NCI-H2029 (cell line): ENCODE results near the gene TTLL11.

Source experiments
- DNase-seq: peaks from one replicate; lab custom pipeline; 2025; lab: John Stamatoyannopoulos, UW

TTLL11 gene, protein sequence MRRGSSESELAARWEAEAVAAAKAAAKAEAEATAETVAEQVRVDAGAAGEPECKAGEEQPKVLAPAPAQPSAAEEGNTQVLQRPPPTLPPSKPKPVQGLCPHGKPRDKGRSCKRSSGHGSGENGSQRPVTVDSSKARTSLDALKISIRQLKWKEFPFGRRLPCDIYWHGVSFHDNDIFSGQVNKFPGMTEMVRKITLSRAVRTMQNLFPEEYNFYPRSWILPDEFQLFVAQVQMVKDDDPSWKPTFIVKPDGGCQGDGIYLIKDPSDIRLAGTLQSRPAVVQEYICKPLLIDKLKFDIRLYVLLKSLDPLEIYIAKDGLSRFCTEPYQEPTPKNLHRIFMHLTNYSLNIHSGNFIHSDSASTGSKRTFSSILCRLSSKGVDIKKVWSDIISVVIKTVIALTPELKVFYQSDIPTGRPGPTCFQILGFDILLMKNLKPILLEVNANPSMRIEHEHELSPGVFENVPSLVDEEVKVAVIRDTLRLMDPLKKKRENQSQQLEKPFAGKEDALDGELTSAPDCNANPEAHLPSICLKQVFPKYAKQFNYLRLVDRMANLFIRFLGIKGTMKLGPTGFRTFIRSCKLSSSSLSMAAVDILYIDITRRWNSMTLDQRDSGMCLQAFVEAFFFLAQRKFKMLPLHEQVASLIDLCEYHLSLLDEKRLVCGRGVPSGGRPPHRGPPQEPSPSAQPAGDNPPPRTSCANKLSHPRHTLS

DNA sequence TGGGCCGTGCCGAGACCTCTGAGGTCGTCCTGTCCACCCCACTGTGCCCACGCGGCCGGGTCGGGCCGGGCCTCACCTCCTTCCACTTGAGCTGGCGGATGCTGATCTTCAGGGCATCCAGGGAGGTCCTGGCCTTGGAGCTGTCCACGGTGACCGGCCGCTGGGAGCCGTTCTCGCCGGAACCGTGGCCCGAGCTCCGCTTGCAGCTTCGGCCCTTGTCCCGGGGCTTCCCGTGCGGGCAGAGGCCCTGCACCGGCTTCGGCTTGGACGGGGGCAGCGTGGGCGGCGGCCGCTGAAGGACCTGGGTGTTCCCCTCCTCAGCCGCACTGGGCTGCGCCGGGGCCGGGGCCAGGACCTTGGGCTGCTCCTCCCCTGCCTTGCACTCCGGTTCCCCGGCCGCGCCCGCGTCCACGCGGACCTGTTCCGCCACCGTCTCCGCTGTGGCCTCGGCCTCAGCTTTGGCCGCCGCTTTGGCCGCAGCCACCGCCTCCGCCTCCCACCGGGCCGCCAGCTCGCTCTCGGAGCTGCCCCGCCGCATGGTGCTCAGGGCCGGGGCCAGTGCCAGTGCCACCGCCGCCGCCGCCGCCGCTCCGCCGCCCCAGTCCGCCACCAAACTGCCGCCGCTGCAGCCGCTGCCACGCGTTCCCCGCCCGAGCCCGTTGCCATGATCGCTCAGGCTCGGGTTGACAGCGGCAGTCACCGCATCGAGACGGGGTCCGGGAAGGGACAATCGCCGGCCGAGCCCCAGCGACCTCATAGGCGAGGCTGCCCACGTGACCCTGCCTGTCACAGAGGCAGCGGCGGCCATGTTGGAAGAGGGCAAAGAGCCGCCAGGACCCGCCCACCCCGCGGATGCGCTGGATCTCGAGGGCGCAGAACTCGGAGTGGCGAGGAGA is at the start of gene TTLL11:
Gene TTLL11 (minus strand): TSS at position 698 of the 896 bp plus-strand sequence. CDS start 160 bp downstream, at position 538.
- DNase-seq = peak; percentile 94

DNA sequence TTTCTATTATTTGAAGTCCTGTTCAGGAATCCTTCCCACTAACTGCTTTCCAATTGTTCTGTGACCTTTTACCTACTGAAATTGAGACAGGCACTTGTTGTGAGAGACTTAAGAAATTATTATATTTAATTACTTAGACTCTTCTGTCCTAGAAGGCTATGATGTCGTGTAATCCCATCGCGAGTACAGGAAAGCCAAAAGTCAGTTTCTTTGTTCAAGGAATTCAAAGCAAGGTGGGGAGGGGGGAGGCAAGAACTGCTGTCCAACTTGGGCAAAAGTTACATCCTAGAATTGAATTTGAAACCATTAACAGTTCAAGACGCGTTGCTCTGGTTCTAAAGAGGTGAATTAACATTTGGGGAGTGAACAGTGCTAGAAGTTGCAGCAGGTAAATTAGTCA is 48.6 kb upstream of the TTLL11 start:
- no peak for DNase-seq

DNA sequence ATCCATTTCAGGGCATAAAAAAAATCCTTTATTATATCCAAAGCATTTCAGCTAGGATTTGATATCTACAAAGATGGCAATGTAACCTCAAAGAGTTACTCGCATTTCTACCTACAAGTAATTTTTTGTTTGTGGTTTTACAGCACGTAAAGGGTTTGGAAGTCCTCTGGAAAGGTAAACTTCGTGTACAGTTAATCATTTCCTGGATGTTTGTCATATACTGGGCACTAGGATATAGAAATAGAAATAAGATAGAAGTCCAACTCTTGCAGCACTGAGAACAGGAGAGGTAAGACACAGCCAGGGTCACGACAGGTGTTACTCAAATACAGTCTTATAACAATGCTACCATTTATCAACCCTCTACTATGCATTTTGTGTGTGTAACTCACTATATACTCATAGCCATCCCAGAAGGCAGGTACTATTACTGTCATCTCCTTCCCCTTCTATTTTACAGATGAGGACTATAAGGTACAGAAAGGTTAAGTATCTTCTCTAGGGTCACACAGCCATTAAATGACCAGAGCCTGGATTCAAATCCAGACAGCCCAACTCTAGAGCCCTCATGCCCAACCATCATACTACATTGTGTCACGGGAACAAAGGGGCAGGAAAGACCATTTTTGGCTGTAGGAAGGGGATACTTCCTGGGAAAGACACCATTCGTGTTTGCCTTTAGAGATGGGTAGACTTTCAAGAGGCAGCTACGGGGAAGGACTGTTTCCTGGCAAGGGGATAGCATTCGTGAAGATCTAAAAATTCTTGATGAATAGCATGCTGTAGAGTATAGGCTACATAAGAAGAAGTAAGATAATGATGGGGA is 47.5 kb upstream of the TTLL11 start:
- no peak for DNase-seq

DNA sequence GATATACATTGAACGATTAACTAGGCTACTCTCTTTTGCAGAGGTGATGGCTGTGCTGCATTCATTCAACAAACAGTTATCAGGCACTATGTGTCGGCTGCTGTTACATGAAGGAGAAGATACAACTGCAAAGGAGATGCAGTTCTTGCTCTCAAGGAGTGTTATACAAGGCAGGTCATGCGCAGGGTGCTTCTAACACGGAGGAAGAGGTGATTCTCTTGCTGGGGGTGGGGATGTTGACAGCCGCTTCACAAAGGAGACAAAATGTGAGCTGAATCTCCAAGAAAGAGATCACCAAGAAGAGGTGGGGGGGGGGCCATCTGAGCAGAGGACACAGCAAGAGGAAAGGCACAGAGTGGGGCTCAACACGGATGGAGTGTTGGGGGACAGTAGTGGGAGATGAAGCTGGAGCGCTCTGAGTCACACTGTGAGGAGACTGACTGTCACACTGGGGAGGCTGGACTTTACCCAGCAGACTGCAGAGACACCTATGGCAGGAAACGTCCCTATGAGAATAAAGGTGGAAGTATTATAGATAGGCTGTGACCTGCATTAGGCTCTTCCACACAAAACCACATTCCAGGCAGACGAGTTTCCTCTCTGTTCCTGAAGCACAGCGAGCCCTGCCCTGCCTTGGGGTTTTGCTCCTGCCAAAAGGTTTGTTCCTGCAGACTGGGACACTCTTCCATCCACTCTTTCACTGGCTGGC is 45.6 kb upstream of the TTLL11 start:
- DNase-seq = no peak

DNA sequence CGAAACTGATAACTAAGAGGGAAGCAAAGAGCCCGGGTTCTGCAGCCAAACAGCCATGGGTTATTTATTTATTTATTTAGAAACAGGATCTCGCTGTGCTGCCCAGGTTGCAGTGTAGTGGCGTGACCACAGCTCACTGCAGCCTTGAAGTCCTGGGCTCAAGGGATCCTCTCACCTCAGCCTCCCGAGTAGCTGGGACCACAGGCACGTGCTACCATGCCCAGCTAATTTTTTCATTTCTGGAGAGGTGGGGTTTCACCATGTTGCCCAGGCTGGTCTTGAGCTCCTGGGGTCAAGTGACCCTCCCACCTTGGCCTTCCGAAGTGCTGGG is 42.4 kb upstream of the TTLL11 start:
- no peak for DNase-seq

DNA sequence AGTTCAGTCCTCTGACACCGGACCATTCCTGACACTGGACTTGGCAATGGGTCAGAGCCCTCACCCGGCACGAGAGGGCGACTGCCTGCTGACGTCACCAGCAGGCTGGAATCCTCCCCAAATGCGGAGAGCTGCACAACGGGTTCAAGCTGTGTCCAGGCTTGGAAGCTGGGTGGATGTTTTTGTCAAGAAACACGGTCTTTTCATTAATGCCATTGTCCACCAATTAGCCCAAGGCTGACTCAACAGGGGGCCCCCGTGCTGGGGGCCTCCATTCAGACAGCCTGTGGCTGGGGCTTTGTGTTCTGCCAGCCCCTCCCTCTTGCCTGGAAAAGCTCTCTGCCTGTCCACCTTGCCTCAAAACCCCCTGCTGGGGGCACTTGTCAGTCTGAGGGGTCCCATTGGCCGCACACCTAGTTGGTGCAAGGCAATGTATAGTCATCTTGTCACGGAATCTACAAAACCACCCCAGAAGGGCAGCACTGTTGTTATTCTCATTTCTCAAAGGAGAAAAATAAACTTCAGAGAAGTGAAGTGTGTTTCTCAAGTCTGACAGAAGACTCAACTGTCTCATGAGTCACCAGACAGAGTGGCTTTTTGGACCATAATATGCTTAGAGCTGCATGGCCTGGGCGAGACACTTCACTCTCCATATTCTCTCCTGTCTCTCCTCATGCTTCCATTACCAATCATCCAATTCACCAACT is 41.9 kb upstream of the TTLL11 start:
- no peak for DNase-seq

DNA sequence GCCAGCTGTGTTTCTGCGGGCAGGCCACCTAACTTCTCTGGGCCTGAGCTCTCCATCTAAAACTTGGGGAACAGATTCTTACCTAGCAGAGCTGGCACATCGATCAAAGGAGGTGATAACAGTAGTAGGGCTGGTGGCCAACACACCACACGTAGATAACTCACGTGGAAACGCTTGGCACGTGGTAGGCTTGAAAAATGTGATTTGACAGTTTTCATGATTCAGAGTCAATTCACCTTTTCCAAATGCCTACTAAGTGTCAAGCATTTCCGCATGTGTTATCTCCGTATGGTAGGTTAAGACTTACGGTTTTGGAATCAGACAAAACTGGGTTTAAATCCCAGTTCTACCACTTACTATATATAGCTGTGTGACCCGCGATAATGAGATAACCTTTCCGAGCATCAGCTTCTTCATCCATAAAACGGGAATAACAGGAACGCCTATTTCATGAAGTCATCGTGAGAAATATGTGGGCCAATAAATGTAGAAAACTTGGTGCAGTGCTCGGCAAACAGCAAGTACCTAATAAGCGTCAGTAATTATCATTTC is 41.0 kb upstream of the TTLL11 start:
- no peak for DNase-seq

DNA sequence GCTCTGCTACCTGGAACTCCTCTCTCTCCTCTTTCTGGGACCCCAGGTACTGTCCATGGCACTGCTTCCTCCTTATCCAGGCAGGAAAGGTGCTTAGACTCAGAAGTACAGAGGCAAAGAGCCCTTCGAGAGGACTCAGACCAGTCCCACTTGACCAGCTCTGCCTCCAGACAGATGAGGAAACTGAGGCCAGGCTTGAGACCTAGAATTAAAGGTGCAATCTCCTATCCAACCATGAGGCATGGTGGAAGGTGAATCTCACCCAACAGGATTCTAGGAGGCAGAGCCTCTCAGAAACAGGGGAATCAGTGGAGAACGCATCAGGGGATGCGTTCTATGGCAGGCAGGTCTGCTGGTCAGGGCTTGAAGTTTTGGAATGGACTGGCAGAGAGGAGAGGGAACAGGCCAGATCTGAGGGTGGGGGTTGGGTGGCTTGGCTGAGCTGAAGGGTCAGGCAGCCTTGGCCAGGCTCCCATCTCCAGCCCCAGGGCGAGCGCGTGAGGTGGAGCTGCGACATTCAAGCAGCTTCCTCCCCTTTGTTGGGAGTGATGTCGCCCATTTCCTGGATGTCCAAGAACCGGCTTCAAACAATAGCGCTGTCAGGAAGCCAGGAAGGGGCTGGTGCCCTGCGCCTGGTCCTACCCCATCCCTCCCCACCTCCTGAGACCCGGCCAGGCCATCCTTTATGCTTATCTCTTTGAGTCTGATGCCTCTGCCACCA is 40.3 kb upstream of the TTLL11 start:
- peak; percentile 41 for DNase-seq

DNA sequence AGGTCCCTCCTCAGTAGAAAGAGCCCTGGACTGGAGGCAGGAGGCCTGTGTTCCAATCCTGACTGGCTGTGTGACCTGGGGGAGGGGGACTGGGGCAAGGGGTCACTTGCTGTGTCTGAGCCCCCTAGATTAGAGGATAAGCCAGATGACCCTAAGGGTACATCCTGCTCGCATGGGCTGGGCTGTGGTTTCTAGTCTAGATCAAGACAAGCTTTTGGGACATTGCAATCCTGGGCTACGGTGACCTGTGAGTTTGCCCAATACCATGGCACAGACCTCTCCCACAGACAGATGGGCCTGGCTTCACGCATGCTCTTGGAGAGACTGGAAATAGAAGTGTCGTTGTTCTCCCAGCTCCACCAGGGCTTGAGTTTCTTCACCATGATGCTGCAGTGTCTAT is 39.4 kb upstream of the TTLL11 start:
- DNase-seq = no peak

DNA sequence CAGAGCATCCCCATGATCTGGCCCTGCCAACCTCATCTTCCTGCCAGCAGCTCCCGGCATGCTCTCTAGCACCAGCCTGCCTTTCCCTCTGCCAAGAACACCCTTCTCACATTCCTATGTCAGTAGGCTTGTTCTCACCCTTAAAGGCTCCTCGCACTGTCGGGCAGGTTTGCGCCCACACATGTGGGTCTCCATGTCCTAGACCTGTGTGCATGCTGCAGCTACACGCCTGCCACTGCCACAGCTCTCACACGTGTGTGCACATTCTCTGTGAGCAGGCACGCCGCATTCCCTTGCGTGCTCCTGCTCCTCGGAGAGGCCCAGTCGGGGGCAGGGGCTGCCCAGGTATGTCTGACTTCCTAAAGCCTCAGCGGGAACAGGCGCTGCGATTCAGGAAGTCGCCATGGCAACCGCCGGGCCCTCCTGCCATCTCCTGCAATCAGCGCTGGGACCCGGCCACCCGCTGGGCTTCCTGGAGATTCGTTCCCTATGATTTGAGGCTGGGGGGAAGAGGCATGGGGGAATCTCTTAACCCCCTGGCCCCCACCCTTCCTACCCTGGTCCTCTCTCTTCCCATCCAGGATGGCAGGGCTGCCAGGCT is 38.4 kb upstream of the TTLL11 start:
- no peak for DNase-seq

DNA sequence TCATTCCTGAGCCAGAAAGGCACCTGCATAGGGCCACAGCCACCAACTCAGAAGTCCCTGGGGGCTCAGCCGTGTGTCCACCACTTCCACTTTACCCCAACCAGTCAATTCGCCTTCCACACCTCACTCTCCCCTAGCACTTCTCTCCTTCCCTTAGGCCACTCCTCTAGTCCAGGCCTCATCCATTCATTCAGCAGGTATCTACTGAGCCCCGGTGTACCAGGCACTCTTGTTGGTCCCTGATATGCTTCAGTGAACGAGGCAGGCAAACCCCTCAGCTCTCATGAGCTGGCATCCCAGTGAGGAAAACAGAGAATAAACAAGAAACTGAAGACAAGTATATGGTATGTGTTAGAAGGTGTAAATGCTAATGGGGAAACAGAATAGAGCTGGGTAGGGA is 37.7 kb upstream of the TTLL11 start:
- DNase-seq = no peak

DNA sequence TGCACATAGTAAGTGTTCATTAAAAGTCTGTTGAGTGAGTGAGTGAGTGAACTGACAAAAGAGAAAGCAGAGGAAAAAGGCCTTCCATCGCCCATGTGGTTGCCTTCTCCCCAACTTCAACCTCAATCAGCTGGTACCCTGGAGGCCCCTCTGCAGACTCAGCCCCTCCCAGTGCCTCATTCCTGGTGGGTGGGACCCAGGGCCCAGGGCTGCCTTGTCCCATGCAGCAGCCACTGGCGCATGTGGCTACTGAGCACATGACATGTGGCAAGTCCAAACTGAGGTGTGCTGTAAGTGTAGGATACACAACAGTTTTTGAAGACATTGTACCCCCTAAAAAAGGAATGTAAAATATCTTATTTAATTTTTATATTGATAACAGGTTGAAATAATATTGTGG is 36.9 kb upstream of the TTLL11 start:
- DNase-seq = no peak

DNA sequence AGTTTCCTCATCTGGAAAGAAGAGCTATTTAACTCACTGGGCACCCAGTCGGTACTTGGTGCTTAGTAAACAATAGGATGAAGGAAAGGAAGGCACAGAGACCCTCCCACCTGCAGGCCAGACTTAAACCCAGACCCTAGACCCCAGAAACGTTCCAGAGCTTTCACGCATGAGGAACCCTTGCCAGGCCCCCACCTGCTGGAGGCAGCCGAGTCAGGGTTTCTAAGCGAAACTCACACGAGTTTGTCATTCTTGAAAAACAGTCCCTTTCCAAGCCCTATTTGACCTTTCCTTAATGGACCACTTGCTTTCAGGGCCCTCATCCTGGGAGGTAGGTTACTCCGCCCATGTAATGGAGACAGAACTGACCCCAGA is 35.8 kb upstream of the TTLL11 start:
- DNase-seq = no peak

DNA sequence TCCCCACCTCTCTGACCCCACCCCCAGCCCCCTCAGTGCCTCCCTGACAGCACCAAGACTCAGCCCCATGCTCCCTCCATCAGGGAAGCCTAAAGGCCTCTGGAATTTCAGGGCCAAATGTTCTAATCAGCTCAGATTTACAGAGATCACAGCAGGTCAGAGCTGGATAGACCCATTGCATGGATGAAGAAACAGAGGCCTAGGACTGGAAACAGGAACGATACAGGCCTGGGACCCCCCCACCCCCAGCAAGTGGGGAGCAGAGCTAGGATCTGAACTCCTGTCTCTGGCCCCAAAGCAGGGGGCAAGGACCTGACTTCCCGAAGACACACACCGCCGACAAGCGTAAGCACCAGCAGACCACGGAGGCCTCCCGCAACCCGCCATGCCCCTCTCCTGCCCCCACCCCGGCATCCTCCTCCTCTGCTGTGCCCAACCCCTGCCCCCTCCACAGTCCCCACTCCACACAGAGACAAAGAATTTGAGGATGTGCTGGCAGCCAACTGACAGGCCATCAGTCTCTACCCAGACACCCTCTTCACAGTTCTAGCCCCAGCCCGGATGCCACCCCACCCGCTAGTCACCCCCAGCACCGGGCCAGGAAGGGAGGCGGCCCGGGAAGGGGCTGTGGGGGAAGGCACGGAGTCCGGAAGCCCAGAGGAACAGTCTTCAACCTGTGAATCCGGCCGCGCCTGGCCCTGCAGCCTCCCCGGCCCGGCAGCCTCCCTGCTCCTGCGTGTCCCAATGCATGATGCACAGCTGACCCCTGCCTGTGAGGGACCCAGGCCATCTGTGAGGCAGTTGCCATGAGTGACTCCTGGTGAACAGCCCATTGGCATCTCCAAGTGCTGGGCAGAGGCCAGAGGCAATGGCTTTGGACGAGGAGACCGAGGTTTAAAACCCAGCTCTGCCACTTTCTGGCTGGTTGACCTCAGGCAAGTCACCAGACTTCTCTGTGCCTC is 35.2 kb upstream of the TTLL11 start:
- no peak for DNase-seq

DNA sequence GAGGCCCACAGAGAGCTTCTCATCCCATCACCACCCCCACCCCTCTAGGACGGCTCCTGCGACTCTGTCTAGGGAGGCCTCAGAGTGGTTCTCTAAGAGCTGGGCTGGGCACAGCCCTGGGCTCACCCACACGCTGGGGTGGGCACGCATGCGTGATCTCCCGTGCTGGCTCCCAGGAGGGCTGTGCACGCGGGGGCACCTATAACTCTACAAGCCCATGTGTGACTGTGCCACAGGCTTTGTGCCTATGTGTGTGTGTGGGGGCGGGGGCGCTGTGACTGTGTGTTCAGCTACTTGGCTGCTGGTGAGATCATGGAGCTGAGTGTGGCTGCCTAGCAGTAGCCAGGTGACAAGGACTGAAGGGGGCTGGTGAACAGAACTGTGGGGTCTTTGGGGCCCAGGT is 34.3 kb upstream of the TTLL11 start:
- DNase-seq = no peak

DNA sequence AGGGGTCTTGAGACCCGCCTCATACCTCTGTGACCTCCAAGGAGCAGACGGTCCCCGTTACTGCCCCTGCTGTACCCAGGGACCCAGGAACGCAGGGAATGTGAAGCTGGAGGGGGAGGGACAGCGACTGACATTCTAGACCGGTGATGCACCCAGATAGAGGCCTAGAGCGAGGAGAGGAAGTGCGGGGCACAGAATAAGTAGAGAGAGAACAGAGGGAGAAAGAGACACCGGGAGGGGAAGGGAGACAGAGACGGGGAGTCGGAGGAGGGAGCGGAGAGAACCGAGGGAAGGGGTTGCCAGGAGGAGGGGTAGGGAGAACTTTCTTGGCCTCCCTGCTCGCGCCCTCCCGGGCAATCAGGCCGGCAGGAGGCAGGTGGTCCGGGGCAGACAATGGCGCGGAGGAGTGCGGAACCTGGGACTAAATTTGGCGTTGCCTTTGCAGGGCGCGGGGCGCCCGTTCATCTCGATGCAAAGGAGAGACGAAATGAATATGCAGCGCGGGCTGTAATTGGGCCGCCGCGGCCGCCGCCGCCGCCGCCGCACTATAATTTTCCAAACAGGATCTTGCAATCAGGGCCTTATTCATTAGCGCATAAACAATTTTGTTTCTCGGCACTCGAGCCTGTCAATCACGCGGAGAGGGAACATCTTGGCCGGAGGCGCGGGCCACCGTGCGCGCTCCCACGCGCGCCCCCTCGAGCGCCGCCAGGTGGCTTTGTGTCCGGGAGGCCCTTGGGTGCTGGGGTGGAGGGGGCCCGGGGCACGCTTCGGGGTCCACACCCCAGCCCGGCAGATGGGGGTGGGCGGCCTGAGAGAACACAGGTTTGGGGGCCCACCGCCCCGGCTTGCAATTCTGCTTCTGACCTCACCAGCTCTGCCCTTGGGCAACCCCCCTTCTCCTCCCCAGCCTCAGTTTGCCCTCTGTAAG is 33.5 kb upstream of the TTLL11 start:
- DNase-seq = no peak
